Central memory CD4-positive, alpha-beta T cell (primary cell): ENCODE measurements around the gene ST7.

ENCODE experiments used
- DNase-seq: peaks from one replicate; pipeline ENCODE4 v3.0.0; 2022

Gene ST7

GRCh38 chr7:117036053-117036669 is 82.9 kb downstream of the ST7 start:
- DNase-seq = no peak

DNA sequence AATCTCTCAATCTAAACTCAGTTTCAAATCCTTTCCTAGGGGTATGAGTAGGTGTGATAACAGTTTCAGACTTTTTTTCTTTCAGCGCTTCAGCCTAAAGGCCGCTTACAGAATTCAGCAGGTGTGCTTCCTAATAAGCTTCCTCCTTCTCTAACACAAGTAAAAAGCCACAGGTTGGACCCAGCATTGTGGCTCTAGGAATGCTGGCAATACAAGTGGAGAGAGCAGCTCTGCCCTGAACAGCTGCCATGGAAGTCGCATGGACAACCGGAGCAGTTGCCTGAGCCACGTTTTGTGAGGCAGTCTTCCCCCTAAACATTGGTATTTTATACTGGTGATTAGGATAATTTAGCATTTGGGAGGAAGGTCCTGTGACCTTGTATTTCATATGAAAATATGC is 83.5 kb downstream of the ST7 start:
- no peak for DNase-seq

DNA sequence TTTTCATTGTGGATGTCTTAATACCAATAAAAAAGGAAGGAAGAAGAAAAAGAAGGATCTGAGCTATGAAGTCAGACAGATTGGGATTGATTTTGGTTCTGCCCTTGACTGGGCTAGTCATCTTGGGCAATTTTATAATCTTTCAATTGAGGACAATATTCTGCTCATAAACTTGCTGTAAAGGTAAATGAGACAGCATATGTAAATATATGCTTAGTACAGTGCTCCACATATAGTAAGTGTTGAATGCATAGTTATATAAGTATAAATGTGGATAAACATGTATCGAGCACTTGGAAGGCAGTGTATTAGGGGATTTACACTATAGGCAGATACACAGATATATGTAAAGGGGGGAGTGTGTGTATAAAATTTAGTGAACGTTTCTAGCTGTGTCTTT is 85.1 kb downstream of the ST7 start:
- DNase-seq = no peak

DNA sequence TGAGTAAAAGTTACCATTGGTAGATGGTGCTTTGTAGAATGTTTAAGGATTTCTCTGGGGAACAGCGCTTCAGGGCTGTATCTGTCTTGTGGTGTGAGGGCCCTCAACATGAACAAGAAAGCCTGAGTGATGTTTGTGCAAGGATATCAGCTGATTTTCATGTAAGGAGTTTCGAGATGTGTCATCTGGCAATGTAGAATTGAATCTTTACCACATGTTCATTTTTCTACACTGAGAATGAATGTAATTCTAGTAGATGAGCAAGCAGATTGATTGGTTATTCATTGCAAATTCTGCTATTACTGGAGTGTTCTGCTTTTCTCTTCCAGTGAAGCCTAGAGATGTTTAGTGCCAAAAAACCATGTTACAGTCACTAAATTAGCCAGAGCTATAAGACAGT is 87.7 kb downstream of the ST7 start:
- no peak for DNase-seq

DNA sequence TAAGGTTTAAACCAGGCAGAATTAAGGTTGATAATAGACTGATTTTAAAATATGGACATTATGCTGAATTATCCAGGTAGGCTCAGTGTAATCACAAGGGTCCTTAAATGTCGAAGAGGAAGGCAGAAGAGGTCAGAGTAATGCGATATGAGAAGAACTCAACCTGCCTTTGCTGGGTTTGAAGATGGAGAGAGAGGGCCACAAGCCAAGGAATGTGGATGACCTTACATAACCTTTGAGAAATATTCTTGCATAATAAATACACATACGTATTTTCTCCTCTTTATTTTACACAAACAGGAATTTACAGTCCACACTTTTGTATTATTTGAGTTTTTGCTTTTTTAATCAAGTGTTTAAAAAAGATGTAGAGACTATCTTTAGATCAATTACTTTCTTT is 88.5 kb downstream of the ST7 start:
- DNase-seq = no peak

GRCh38 chr7:117043108-117043825 is 90.0 kb downstream of the ST7 start:
- no peak for DNase-seq

GRCh38 chr7:117044664-117045063 is 91.4 kb downstream of the ST7 start:
- DNase-seq = no peak

DNA sequence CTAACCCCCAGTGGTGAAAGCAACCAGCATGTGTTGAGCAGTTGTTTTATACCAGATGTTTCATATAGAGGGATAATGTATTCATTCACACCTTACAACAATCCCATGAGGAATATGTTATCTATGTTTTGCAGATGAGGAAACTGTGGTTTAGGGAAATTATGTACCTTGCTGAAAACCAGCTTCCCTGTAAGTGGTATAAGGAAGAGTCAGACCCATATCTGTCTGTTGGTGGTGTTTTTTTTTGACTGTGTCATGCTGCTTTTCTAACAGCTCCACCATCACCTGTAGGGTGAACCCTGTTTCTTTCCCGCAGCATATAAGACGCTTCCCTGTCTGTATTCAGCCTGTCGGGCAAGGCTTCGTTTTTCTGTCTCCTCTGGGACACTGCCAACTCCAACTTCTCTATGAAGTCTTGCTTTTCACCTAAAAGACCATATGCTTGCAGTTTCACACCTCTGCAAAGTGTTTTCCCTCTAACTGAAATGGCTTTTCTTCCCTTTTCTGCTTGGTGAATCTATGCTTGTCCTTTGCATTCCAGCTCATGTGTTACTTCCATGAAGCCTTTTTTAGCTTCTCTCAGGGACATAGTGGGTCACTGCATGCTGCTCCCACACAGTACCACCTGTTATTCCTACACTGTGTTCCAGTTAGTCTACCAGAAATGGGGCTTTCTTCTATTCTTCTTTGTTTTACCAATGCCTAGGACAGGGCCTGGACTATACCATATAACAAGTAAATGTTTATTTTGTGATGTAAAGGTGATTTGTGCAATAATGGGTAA is 92.8 kb downstream of the ST7 start:
- DNase-seq = no peak

DNA sequence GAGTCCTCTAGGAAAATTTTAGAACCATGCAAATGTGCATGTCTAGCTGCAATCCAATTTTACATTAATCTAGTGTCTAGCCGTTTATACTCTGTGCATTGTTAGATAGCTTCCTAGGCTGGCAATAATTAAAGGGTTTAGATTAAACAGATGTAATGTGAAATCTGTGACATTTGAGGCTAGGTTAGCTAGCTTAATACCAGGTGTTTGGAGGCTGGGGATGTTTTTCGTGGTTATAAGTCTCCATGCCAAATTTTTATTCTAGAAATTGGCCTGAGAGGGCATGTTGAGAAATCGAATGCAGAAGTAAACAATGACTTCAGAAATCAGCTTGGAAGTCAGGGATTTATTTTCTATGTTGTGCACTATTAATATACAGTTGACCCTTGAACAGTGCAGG is 94.2 kb downstream of the ST7 start:
- no peak for DNase-seq

GRCh38 chr7:117048114-117048866 is 95.0 kb downstream of the ST7 start:
- peak; percentile 4 for DNase-seq

DNA sequence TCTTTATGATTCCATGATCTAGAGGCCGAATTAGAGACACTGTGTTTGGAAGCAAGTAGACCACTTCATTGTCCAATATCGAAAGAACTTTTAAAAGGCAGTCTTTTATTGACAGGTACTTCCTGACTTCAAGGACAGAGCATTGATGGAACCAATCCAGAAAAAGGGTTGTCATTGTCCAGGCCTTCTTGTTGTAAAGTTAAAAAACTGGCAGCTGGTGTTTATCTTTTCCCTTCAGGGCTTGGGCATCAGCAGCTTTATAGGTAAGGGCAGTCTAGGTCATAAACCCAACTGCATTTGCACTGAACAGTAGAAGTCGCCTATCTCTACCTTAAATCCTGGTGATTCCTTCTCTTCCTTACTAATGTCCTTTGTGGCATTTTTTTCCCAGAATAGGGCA is 95.6 kb downstream of the ST7 start:
- DNase-seq = no peak

- DNase-seq = no peak
Measured at GRCh38 chr7:117051808-117052207, 98.5 kb downstream of the ST7 start.

DNA sequence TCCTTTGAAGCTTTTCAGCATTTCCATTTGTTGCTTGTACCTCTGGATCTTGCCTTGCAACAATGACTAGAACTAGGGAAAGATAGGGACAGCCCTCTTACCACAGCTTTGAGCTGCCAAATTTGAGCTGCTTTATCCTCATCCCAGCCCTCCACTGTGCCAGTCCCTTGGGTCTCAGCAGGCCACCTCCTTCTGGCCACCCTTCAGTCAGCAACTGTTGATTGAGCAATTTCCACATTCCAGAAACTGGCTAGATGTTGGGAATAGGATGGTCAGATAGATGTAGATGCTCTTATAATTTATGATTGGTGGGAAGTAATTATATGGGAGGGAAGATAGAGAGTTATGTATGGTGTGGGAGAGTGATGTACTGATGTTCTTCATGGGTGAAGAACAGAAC is 100.1 kb downstream of the ST7 start:
- no peak for DNase-seq

GRCh38 chr7:117061751-117062150 is 108.5 kb downstream of the ST7 start:
- no peak for DNase-seq

- DNase-seq = no peak
Measured at GRCh38 chr7:117062300-117062699, 109.0 kb downstream of the ST7 start.

- no peak for DNase-seq
Measured at GRCh38 chr7:117064688-117065087, 111.4 kb downstream of the ST7 start.

DNA sequence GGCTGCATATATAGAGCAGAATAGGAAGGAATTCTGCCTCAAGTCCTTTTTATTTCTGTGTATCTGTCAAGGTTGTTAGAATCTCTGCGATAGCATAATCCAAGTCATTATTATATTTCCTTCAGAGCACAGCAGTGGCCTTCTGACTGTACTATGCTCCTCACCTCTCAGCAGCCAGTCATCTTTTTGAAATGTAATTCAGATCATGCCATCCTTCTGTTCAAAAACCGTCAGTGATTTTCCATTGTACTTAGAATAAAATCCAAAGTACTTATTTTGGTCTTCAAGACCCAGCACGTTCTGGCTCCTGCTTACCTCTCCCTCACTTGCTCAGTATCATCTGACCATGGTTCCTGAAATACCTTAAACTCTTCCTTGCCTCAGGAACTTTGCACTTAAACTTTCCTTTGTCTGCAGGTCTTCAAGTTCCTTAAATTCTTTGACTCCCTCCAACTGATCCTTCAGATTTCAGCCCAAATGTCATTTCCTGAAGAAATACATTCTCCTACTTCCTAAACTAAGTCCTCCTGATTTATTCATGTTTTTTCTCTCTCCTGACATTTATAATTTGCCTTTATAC is 112.4 kb downstream of the ST7 start:
- no peak for DNase-seq

DNA sequence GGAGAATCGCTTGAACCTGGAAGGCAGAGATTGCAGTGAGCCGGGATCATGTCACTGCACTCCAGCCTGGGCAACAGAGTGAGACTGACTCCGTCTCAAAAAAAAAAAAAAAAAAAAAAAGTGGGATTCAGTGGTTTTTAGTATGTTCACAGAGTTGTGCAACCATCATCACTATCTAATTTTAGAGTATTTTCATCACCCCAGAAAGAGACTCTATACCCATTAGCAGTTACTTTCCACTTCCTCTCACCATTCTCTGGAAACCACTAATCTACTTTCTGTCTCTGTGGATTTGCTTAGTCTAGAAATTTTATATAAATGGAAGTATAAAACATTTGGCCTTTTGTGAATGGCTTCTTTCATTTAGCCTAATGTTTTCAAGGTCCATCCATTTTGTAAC is 113.4 kb downstream of the ST7 start:
- DNase-seq = no peak

DNA sequence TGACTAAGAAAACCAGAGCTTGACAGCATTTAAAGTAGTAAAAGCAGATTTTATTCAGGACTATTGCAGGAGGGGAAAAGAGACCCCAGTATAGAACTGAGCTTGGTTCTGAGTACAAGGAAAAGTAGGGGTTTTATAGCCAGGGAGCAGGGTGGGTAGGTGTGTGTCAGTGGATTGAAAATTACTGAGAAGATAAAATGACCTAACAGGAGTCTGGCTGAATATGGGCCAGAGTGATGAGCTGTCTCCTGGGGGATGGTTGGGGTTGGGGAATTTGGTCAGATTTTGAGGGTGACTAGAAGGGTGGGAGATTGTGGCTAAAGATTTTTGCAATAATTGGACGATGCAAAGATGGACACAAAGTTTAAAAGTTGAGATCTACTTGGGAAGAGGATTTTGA is 114.0 kb downstream of the ST7 start:
- DNase-seq = no peak

DNA sequence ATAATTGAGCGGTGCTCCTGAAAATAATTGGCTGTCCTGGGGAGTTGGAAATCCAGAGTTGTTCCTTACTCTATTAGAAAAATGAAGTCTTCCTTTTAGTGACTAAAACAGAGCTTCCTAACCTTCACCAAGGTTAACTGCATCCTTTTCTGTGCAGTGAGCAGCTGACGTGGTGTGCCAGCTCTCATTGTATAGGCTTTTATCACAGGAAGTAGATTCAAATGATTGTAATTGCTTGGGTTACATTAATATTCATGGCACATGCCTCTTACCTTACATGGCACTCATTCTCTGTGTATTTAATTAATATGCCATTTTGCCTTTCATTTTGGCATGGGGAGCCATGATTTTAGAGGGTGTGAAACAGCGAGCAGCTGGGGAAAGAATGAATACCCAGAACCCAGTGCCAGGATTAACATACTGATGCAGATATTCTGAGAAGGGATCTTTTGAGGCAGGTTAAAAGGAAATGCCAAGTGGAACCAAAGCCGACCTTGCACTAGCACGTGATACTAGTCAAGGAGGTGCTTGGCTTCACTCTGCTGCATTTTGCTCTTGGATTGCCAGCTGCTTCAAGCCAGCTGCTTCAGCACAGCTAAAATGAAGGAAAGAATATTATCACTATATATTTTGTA is 115.3 kb downstream of the ST7 start:
- DNase-seq = no peak

GRCh38 chr7:117069379-117069778 is 116.1 kb downstream of the ST7 start:
- no peak for DNase-seq

DNA sequence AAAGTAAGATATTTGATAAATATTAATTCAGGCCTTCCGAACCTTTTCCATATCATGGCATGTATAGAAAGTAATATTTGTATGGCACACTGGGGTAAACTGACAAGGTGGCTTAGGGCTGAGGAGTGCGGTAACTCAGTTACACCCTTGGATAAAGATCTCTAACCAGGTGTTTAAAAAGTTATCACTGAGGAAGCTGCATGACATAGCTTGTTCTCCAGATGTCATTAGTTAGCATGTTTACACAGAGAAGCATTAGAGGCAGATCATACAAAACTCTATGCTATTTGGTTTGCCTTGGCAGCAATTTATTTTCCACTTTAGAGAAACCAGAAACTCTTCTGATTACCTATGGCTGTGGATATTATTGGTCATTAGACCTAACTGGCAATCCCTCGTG is 118.2 kb downstream of the ST7 start:
- DNase-seq = no peak
